Activated T-helper 2 cell treated with anti-CD3 and anti-CD28 coated beads, Interferon-gamma antibody, Interleukin-2, Interleukin-4, amounts not matched to agents 10 μg/mL and 5 μg/mL and 100 μg/mL, durations not matched to agents 14 hours and 24 hours and 36 hours (primary cell): Measurements from ENCODE around the gene CDHR3. TPM values are rescaled to one million over a fixed set of nuclear protein-coding genes. Genes with fewer than 3 reads are reported as not detected.
A peak's percentile ranks its signal among the peaks of the same experiment; 100 is the strongest.

Source experiments
- DNase-seq: peaks from one replicate; pipeline ENCODE4 v3.0.0; 2021; ENCODE audit warnings: low spot score
- H3K27ac Mint-ChIP-seq: one replicate; pipeline ENCODE4 v1.8.0; 2021; ENCODE audit warnings: mixed read lengths
- H3K27me3 Mint-ChIP-seq: one replicate; pipeline ENCODE4 v1.8.0; 2021; ENCODE audit warnings: low read depth, mixed read lengths
- H3K36me3 Mint-ChIP-seq: one replicate; pipeline ENCODE4 v1.8.0; 2021; ENCODE audit warnings: low read depth, mixed read lengths
- H3K4me1 Mint-ChIP-seq: one replicate; pipeline ENCODE4 v1.8.0; 2021; ENCODE audit warnings: low read depth, mixed read lengths
- H3K4me3 Mint-ChIP-seq: one replicate; pipeline ENCODE4 v1.8.0; 2021; ENCODE audit warnings: low read depth, mild to moderate bottlenecking, moderate library complexity, mixed read lengths
- H3K9me3 Mint-ChIP-seq: one replicate; pipeline ENCODE4 v1.8.0; 2021; ENCODE audit warnings: mixed read lengths
- intact Hi-C: fragments of 100-400 bp; cut with micrococcal nuclease; formaldehyde crosslinking; loops from one replicate; pipeline ENCODE4 v1.15.1; 2023
- total RNA-seq: library from RNA; stranded (reverse); gene quantifications from 2 replicates; pipeline ENCODE4 v1.2.3, GENCODE V29; 2022

Gene CDHR3, protein sequence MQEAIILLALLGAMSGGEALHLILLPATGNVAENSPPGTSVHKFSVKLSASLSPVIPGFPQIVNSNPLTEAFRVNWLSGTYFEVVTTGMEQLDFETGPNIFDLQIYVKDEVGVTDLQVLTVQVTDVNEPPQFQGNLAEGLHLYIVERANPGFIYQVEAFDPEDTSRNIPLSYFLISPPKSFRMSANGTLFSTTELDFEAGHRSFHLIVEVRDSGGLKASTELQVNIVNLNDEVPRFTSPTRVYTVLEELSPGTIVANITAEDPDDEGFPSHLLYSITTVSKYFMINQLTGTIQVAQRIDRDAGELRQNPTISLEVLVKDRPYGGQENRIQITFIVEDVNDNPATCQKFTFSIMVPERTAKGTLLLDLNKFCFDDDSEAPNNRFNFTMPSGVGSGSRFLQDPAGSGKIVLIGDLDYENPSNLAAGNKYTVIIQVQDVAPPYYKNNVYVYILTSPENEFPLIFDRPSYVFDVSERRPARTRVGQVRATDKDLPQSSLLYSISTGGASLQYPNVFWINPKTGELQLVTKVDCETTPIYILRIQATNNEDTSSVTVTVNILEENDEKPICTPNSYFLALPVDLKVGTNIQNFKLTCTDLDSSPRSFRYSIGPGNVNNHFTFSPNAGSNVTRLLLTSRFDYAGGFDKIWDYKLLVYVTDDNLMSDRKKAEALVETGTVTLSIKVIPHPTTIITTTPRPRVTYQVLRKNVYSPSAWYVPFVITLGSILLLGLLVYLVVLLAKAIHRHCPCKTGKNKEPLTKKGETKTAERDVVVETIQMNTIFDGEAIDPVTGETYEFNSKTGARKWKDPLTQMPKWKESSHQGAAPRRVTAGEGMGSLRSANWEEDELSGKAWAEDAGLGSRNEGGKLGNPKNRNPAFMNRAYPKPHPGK
- 0.80 and 0.98 TPM in 2 replicates for total RNA-seq

DNA sequence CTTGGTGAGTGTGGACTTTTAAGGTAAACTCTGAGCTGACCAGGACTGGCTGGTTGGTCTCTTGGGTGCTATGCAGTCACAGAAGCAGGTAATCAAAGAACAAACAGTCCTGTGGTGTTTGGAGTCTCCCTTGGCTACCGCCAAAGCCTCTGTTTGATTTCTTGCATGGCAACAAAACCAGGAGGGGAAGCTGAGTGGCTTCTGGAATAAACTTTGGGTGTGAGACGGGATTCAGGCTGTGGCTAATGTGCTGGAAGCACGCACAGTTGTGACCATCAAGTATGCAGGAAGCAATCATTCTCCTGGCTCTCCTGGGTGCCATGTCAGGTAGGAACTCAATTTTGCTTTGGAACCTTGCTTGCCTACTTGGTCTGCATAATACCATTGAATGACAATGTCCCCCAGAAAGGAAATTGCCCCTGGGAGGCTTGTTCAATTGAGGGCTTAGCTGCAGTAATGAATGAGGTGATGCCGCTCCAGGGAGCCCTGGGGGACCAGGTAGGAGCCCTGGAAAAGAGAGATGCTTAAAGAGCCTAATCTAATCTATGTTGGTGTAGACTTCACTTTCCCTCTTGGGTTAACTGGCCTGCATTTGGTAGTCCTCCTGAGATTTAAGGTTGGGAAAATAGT, at the start of gene CDHR3:
Gene CDHR3, plus strand, starts transcription at position 227 of the 630 bp plus-strand sequence. Its CDS starts 55 bp downstream, at position 282.
- no peak within 1 kb of the TSS for H3K27ac Mint-ChIP-seq
- peaks cover 13% of the 10 kb centered on the region for H3K27me3 Mint-ChIP-seq
- no peaks in the 10 kb centered on the region for H3K4me1 Mint-ChIP-seq
- intact Hi-C loops = no loop called here
- DNase-seq = no peak
- H3K4me3 Mint-ChIP-seq = no peak within 1 kb of the TSS
- no peaks in the 10 kb centered on the region for H3K9me3 Mint-ChIP-seq
- H3K36me3 Mint-ChIP-seq = no peaks in the 10 kb centered on the region

DNA sequence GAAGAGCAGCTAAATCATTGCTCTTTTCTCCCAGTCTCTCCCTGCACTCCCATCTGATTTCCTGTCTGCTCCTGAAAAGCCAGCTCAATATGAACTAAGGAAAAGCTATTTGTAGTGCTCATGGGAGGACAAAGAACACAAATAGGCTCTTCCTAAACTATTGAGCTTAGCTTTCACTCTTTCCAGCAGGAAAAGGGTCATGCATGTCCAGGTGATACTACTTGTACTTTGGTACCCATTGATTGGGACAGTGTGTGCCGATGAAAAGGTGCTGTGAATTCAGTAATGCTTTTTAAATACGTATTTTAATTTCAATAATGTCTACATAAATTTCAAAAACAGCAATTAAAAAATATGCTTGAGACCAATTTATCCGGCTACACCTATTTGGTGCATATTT, 49.1 kb upstream of the CDHR3 start:
- Mint-ChIP-seq H3K36me3 (peaks cover 13% of the 10 kb centered on the region), H3K9me3 (peaks cover 6% of the 10 kb centered on the region), H3K4me3 (no peak overlapping the region), H3K4me1 (no peaks in the 10 kb centered on the region), H3K27me3 (peaks cover 6% of the 10 kb centered on the region), H3K27ac (no peak overlapping the region)
- no peak for DNase-seq
- intact Hi-C loops = no loop called here

DNA sequence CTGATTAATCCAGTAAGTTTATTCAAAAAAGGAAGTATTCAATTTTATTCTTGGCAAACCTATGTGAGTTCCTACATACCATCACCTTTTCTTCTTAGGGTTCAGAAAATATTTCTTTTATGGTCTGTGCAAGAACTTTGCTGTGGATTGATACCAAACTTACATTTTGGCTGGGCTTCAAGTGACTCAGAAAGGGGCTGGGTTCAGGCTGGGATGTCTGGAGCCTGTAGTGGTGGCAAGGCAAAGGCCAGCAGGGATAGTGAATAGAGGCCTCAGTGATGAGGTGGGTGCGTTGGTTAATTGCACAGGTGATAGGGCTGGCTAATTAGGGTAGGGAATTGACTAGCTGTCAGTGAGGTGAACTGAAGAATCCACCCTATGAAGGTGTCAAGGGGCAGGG, 46.5 kb upstream of the CDHR3 start:
- Mint-ChIP-seq H3K36me3 (peaks cover 3% of the 10 kb centered on the region), H3K4me1 (no peaks in the 10 kb centered on the region), H3K27ac (no peak overlapping the region), H3K4me3 (no peak overlapping the region), H3K27me3 (peaks cover 6% of the 10 kb centered on the region), H3K9me3 (no peaks in the 10 kb centered on the region)
- intact Hi-C loops = no loop called here
- DNase-seq = no peak

DNA sequence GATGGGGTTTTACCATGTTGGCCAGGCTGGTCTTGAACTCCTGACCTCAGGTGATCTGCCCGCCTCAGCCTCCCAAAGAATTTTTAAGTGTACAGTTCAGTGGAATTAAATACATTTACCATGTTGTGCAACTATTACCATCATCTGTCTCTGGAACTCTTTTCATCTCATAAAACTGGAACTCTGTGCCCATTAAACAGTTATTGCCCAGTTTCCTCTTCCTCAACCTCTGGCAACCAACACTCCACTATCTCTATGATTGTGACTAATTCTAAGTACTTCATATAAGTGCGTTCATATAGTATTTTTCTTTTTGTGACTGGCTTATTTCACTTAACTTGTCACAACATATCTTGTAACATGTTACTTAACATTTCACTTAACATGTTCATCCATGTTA, 45.4 kb upstream of the CDHR3 start:
- Mint-ChIP-seq H3K27ac (no peak overlapping the region), H3K4me3 (no peak overlapping the region), H3K9me3 (peaks cover 5% of the 10 kb centered on the region), H3K4me1 (no peaks in the 10 kb centered on the region), H3K36me3 (peaks cover 3% of the 10 kb centered on the region), H3K27me3 (peaks cover 6% of the 10 kb centered on the region)
- no peak for DNase-seq
- intact Hi-C loops = no loop called here

DNA sequence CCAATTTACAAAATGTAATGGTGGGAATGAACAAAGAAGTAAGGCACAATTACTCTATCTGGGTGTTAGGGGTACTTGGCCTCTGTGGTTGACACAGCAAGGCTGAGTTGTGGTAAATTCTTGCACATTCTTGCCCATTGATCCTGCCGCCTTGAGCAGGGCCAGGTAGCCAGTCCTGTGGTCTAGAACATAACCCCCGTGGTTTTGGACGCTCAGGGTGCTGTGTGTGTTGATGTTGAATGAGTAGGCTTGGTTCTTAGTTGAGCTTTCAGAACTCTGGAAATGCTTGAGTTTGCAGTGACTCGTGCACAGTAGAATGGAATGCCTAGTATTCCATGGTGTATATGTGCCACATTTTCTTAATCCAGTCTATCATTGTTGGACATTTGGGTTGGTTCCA, 42.3 kb upstream of the CDHR3 start:
- peaks cover 18% of the 10 kb centered on the region for H3K36me3 Mint-ChIP-seq
- H3K4me3 Mint-ChIP-seq = no peak overlapping the region
- intact Hi-C loops = loop anchor here (10.0 kb wide), 1 partner anchor 46 kb away; the partner anchor contains the start of gene ATXN7L1
- peaks cover 5% of the 10 kb centered on the region for H3K27me3 Mint-ChIP-seq
- peaks cover 21% of the 10 kb centered on the region for H3K9me3 Mint-ChIP-seq
- H3K4me1 Mint-ChIP-seq = peaks cover 12% of the 10 kb centered on the region
- H3K27ac Mint-ChIP-seq = no peak overlapping the region
- DNase-seq = no peak

DNA sequence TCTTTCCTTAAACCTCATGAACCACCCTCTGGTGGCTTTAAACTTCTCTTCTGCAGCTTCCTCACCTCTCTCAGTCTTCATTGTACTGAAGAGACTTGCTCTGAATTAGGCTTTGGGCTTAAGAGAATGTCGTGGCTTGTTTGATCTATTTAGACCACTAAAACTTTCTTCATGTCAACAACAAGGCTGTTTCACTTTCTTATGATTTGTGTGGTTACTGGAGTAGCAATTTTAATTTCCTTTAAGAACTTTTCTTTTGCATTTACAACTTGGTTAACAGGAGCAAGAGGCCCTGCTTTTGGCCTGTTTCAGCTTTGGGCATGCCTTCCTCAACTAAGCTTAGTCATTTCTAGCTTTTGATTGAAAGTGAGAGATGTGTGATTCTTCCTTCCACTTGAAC, 38.1 kb upstream of the CDHR3 start:
- peaks cover 15% of the 10 kb centered on the region for H3K36me3 Mint-ChIP-seq
- peaks cover 11% of the 10 kb centered on the region for H3K27me3 Mint-ChIP-seq
- intact Hi-C loops = loop anchor here (1.0 to 10.0 kb wide), 3 partner anchors 50 to 117 kb away; partner anchors contain the start of gene ATXN7L1
- peaks cover 21% of the 10 kb centered on the region for H3K9me3 Mint-ChIP-seq
- peak overlapping the region; percentile 4 for H3K27ac Mint-ChIP-seq
- H3K4me1 Mint-ChIP-seq = peaks cover 19% of the 10 kb centered on the region
- H3K4me3 Mint-ChIP-seq = no peak overlapping the region
- peak; percentile 32 for DNase-seq

DNA sequence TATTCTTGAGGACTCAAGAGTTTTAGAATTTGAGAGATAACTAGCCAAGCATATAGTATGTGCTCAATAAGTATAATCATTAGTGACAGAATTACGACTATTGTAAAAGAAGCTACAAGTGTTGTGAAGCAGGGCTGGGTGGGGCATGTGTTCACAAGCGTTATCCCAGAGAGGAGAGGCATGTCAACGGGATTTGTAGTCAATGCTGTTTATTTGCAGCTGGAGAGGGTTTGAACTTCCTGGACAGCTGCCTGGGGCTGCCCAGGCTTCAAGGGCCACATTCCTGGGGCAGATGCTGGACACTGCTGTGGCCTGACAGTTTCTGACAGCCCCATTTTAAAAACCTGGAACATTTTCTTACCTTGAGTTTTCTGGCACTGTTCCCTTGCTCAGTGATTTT, 36.9 kb upstream of the CDHR3 start:
- Mint-ChIP-seq H3K9me3 (peaks cover 21% of the 10 kb centered on the region), H3K27me3 (peaks cover 11% of the 10 kb centered on the region), H3K36me3 (peaks cover 15% of the 10 kb centered on the region), H3K27ac (no peak overlapping the region), H3K4me3 (no peak overlapping the region), H3K4me1 (peaks cover 19% of the 10 kb centered on the region)
- intact Hi-C loops = loop anchor here (5.0 to 10.0 kb wide), 2 partner anchors 51 to 116 kb away; partner anchors contain the start of gene ATXN7L1
- no peak for DNase-seq

DNA sequence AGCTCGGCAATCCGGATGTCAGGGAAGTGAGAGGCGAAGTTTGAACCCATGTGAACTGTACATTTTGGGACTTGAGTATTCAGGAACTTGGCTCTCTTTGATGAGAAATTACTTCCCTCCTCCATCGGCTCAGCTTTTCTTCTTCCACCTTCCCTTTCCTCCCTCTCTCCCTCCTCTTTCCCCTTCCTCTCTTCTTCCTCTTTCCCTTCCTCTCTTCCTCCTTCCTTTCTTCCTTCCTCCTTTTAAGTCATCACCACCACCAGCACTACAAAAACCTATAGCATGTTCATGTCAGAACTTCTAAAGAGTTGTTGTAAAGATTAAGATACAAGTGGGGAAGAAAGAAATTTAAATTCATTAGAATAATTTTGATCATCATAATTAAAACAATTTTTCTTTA, 31.9 kb upstream of the CDHR3 start:
- Mint-ChIP-seq H3K36me3 (no peaks in the 10 kb centered on the region), H3K4me3 (no peak overlapping the region), H3K4me1 (peaks cover 14% of the 10 kb centered on the region), H3K27me3 (peaks cover 15% of the 10 kb centered on the region), H3K9me3 (no peaks in the 10 kb centered on the region), H3K27ac (no peak overlapping the region)
- DNase-seq = no peak
- intact Hi-C loops = no loop called here

DNA sequence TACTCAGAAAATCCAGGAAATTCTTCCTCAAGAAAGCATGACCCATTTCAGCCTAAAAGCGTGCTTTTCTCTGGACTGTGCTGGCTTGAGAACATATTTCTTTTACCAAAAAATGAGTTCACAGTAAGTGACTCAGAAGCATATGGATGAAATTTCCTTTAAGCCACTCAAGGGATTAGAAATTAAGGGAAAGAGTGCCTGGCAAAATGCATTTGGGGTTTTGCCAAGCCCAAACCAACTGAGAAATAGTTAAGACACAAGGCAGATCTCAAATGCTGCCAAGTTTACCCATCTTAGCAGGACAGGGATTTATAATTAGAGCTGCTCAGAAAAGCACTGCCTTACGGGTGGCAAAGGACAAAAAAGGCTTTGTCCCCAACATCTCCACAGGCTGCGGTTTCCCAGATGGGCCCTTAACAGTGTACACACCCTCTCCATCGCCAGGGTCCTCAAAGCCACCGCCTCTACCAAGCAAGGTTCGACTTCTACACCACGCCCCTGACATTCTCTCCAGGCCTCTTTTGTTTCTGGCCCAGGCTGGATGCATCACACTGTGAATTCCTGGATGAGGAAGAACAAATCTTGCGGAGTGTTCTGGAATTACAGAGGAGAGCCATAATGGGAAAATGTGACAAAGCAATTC, 30.1 kb upstream of the CDHR3 start:
- peaks cover 11% of the 10 kb centered on the region for H3K4me1 Mint-ChIP-seq
- intact Hi-C loops = no loop called here
- DNase-seq = no peak
- no peak overlapping the region for H3K4me3 Mint-ChIP-seq
- no peak overlapping the region for H3K27ac Mint-ChIP-seq
- peaks cover 9% of the 10 kb centered on the region for H3K27me3 Mint-ChIP-seq
- no peaks in the 10 kb centered on the region for H3K9me3 Mint-ChIP-seq
- no peaks in the 10 kb centered on the region for H3K36me3 Mint-ChIP-seq

DNA sequence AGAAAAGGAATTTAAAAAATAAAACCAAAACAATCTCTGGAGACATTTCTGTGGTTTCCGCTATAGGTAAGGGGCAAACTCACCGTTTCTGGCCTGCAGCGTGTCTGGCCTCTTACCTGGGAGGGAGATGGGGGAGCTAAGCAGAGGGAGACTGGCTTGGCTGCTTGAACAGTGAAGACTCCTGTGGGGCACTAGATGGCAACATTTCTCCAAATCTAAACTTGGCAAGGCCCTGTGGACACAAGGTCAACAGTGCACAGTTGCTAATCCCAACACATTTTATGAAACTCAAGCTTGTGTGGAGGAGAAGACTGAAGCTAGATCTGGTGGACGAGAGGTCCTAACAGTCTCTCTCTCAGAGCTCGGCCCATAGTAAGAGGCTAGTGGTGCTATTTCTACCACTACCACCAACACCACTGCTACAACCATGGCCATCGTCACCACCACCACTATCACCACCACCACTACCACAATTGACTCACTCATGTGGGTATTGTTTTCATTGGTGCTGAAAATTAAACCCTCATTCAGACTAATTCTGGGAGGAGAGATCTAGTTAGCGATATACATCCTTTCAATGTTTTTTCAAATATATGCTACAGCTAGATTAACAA, 28.4 kb upstream of the CDHR3 start:
- Mint-ChIP-seq H3K27ac (no peak overlapping the region), H3K4me1 (peaks cover 11% of the 10 kb centered on the region), H3K4me3 (no peak overlapping the region), H3K27me3 (peaks cover 8% of the 10 kb centered on the region), H3K9me3 (no peaks in the 10 kb centered on the region), H3K36me3 (no peaks in the 10 kb centered on the region)
- intact Hi-C loops = no loop called here
- no peak for DNase-seq

DNA sequence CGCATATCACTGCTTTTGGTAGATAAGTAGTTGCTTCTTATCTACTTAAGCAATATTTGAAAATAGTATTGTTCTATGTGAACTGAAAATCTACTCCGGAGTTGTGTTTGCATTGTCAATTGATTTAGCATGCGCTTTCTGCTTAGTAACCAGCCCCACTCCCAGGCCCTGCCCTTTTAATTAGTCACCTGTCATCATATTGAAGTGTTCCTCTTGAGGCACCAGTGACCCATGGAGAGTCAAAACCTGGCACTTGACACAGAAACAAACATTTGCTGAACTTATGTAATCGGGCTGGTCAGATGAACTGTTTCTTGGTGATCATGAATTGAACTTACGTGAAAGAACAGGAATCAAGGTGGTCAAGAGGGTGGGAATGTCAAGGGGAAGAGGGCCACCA, 27.8 kb upstream of the CDHR3 start:
- Mint-ChIP-seq H3K27ac (no peak overlapping the region), H3K9me3 (no peaks in the 10 kb centered on the region), H3K4me3 (no peak overlapping the region), H3K27me3 (peaks cover 8% of the 10 kb centered on the region), H3K36me3 (no peaks in the 10 kb centered on the region), H3K4me1 (peaks cover 11% of the 10 kb centered on the region)
- intact Hi-C loops = no loop called here
- DNase-seq = no peak

DNA sequence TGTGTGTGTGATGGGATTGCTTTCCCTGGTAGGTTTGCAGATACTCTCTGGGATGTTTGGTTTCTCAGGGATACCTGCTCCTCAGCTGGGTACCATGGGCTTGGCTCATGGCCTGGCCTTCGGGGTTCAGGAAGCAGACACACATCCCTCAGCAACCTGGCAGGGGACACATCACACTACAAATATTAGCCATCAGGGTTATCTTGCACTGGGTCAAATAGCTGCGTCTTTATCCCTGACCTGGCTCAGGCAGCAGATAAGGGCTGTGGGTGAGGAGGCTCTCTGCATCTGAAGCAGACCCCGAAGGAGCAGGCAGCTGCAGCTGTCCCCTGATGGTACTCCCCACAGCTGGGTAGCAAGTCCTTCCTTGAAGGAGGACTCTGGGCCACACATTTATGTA, 25.7 kb upstream of the CDHR3 start:
- peaks cover 3% of the 10 kb centered on the region for H3K27me3 Mint-ChIP-seq
- H3K4me3 Mint-ChIP-seq = no peak overlapping the region
- H3K27ac Mint-ChIP-seq = no peak overlapping the region
- peaks cover 5% of the 10 kb centered on the region for H3K4me1 Mint-ChIP-seq
- intact Hi-C loops = no loop called here
- H3K9me3 Mint-ChIP-seq = no peaks in the 10 kb centered on the region
- no peaks in the 10 kb centered on the region for H3K36me3 Mint-ChIP-seq
- DNase-seq = no peak
